ENCODE data around the gene VPS13D.

GRCh38 chr1:12371053-12371452 is 141.2 kb downstream of the VPS13D start:
- TF ChIP-seq CTCF (IDR thresholded peaks at IDR 0.05; ENCODE audit: low read depth, low read length, missing input control) (no peak), REST (IDR thresholded peaks at IDR 0.05) (no peak), EGR1 (IDR thresholded peaks at IDR 0.05; ENCODE audit: low read depth in 2 of 2) (no peak), YY1 (IDR thresholded peaks at IDR 0.05) (no peak), RAD21 (IDR thresholded peaks at IDR 0.05) (no peak), TAF1 (conservative IDR thresholded peaks at IDR 0.05) (no peak), SP1 (IDR thresholded peaks at IDR 0.05) (no peak), FOXA1 (IDR thresholded peaks at IDR 0.05) (no peak)

Data from liver (tissue), 3 donors.